AG10803 (cell line): ENCODE measurements around the gene GAK.

ENCODE experiments used
- DNase-seq: peaks from one replicate; pipeline ENCODE4 v3.0.0; 2010; ENCODE audit warnings: low read depth
- H3K4me3 ChIP-seq: 2 replicates; pipeline ENCODE4 v1.5.1; 2011; ENCODE audit warnings: mild to moderate bottlenecking, low read length, control low read depth
- CTCF ChIP-seq: conservative IDR thresholded peaks from 2 replicates; pipeline ENCODE4 v1.5.1; 2011; ENCODE audit warnings: mild to moderate bottlenecking, low read length, control low read depth, inconsistent platforms

GAK gene

GRCh38 chr4:962231-963208 lies 30.4 kb upstream of the GAK start:
- TF ChIP-seq CTCF = no peak
- no peak for DNase-seq

GRCh38 chr4:961351-962230 lies 29.5 kb upstream of the GAK start:
- no peak overlapping the region for H3K4me3 ChIP-seq
- DNase-seq = no peak
- TF ChIP-seq CTCF = no peak

More at GRCh38 chr4:962231-963208, 30.4 kb upstream of the GAK start:
- no peak overlapping the region for H3K4me3 ChIP-seq

GRCh38 chr4:960636-961350 lies 28.7 kb upstream of the GAK start:
- no peak for TF ChIP-seq CTCF
- no peak for DNase-seq
- H3K4me3 ChIP-seq = no peak overlapping the region

- no peak overlapping the region for H3K4me3 ChIP-seq
- TF ChIP-seq CTCF = no peak
- DNase-seq = no peak
Observed at GRCh38 chr4:960140-960635, 28.1 kb upstream of the GAK start.

GRCh38 chr4:959338-960139 lies 27.4 kb upstream of the GAK start:
- no peak for TF ChIP-seq CTCF
- DNase-seq = no peak
- H3K4me3 ChIP-seq = no peak overlapping the region

GRCh38 chr4:958696-959337 lies 26.7 kb upstream of the GAK start:
- H3K4me3 ChIP-seq = no peak overlapping the region
- no peak for DNase-seq
- TF ChIP-seq CTCF = no peak
